Endothelial cell of umbilical vein (primary cell): Measurements from ENCODE around the gene TECPR2. TPM values are rescaled to one million over a fixed set of nuclear protein-coding genes. Genes with fewer than 3 reads are reported as not detected.

Experiments
- BruUV-seq: library from RNA; stranded (reverse); fragments of 400-500 nt; replicated peaks from 2 replicates; lab custom pipeline; 2021; lab: Mats Ljungman, UMichigan
- CTCF ChIA-PET: fragments of 300-600, 350-600 bp; sonication (Branson Sonifier 250); formaldehyde crosslinking; loops from one replicate; lab custom pipeline; 2021; ENCODE audit warnings: antibody characterized with exemption, inconsistent platforms; lab: Charles Lee
- POLR2A ChIA-PET: fragments of 300-600, 350-600 bp; sonication (Branson Sonifier 250); formaldehyde crosslinking; loops from one replicate; lab custom pipeline; 2021; ENCODE audit warnings: antibody characterized with exemption, inconsistent platforms; lab: Charles Lee
- DNase-seq: peaks from one replicate; pipeline ENCODE4 v3.0.0-alpha.2; 2011; ENCODE audit warnings: low read depth, low spot score
- FAIRE-seq: peaks from 2 replicates; lab custom pipeline; 2011; peaks lifted over from hg19 to GRCh38; lab: Jason Lieb, UNC
- H2AFZ ChIP-seq: 2 replicates; pipeline ENCODE4 v1.6.0; 2012; ENCODE audit warnings: low read depth, low read length, control low read depth, inconsistent platforms
- H3K27ac ChIP-seq: 2 replicates; pipeline ENCODE4 v1.5.1; 2011; ENCODE audit warnings: low read depth, mild to moderate bottlenecking, control low read depth, low read length, moderate library complexity; ENCODE audit not compliant: insufficient read depth
- H3K27me3 ChIP-seq, 2 experiments: 2 replicates each; pipeline versions ENCODE4 v1.6.0 to v1.6.1; 2011; ENCODE audit warnings: low read length in 2 of 2, mixed read lengths in 1 of 2; ENCODE audit not compliant: control insufficient read depth in 2 of 2, insufficient read depth in 2 of 2
- H3K36me3 ChIP-seq, 2 experiments: 2 replicates in 1 of 2; 3 replicates in 1 of 2; pipeline ENCODE4 v1.5.1; 2011; ENCODE audit warnings: low read length in 2 of 2, mild to moderate bottlenecking in 1 of 2, moderate library complexity in 1 of 2; ENCODE audit not compliant: control insufficient read depth in 2 of 2, insufficient read depth in 2 of 2; ENCODE audit errors: extremely low read depth in 1 of 2
- H3K4me1 ChIP-seq: 3 replicates; pipeline ENCODE4 v1.5.1; 2011; ENCODE audit warnings: mild to moderate bottlenecking, low read length; ENCODE audit not compliant: control insufficient read depth, insufficient read depth; ENCODE audit errors: extremely low read depth
- H3K4me2 ChIP-seq: 2 replicates; pipeline ENCODE4 v1.6.1; 2011; ENCODE audit warnings: low read length, control low read depth, mixed read lengths; ENCODE audit not compliant: insufficient read depth
- H3K4me3 ChIP-seq, 3 experiments: fragments of 200-600 bp in 1 of 3; sonication (generic), shearing (Covaris generic) in 1 of 3; replicated peaks in 1 of 3; 2 replicates each; pipeline ENCODE4 v1.5.1; 2011 to 2016; ENCODE audit warnings: control low read depth in 3 of 3, low read length in 3 of 3, mild to moderate bottlenecking in 2 of 3, inconsistent platforms in 1 of 3, low read depth in 1 of 3, moderate library complexity in 1 of 3; ENCODE audit not compliant: insufficient read depth in 1 of 3
- H3K79me2 ChIP-seq: 2 replicates; pipeline ENCODE4 v1.6.0; 2012; ENCODE audit warnings: low read length, inconsistent platforms; ENCODE audit not compliant: control insufficient read depth, insufficient read depth
- H3K9ac ChIP-seq: replicated peaks from 2 replicates; pipeline ENCODE3; 2011; ENCODE audit warnings: low read length, control low read depth; ENCODE audit not compliant: insufficient read depth; ENCODE audit errors: extremely low read depth
- H3K9me1 ChIP-seq: replicated peaks from 3 replicates; pipeline ENCODE4 v1.6.0; 2011; ENCODE audit warnings: mild to moderate bottlenecking, low read length; ENCODE audit not compliant: control insufficient read depth, insufficient read depth; ENCODE audit errors: extremely low read depth
- H3K9me3 ChIP-seq: replicated peaks from 2 replicates; pipeline ENCODE4 v1.5.1; 2012; ENCODE audit warnings: low read length, inconsistent platforms; ENCODE audit not compliant: control insufficient read depth, insufficient read depth
- H4K20me1 ChIP-seq: replicated peaks from 2 replicates; pipeline ENCODE3; 2011; ENCODE audit warnings: mild to moderate bottlenecking, low read length; ENCODE audit not compliant: control insufficient read depth, insufficient read depth; ENCODE audit errors: extremely low read depth
- EZH2 ChIP-seq: IDR thresholded peaks from 2 replicates; pipeline ENCODE4 v1.6.1; 2012; ENCODE audit warnings: borderline replicate concordance, low read depth, mild to moderate bottlenecking, moderate library complexity, low read length, inconsistent platforms; ENCODE audit not compliant: severe bottlenecking
- FOS ChIP-seq: IDR thresholded peaks from 2 replicates; pipeline ENCODE4 v1.6.1; 2011; ENCODE audit warnings: mild to moderate bottlenecking, low read length, moderate library complexity, borderline replicate concordance; ENCODE audit not compliant: insufficient read depth
- GATA2 ChIP-seq: IDR thresholded peaks from 2 replicates; pipeline ENCODE4 v1.7.0; 2011; ENCODE audit warnings: low read depth, mild to moderate bottlenecking, moderate library complexity, mixed read lengths, low read length; ENCODE audit not compliant: insufficient read length, insufficient read depth
- JUN ChIP-seq: IDR thresholded peaks from 2 replicates; pipeline ENCODE4 v1.6.1; 2011; ENCODE audit warnings: borderline replicate concordance, low read depth; ENCODE audit not compliant: insufficient read length, insufficient read depth
- MYC ChIP-seq: IDR thresholded peaks from one replicate; pipeline ENCODE4 v1.6.1; 2011; ENCODE audit warnings: mild to moderate bottlenecking, low read depth, low read length
- POLR2A ChIP-seq: IDR thresholded peaks from 2 replicates; pipeline ENCODE4 v1.6.1; 2012; ENCODE audit warnings: low read depth, mild to moderate bottlenecking, control low read depth, low read length
- POLR2AphosphoS5 ChIP-seq: IDR thresholded peaks from 2 replicates; pipeline ENCODE4 v1.6.1; 2012; ENCODE audit warnings: low read depth, mild to moderate bottlenecking, control low read depth, low read length, moderate library complexity; ENCODE audit not compliant: insufficient read depth
- dilution Hi-C: fragments of 300-500 bp; cut with MboI; formaldehyde crosslinking; loops from one replicate; pipeline ENCODE4 v1.15.0; 2019; ENCODE audit warnings: low sequenced_read_pairs; ENCODE audit not compliant: extremely low pct_ligation_motif_present
- intact Hi-C: fragments of 100-400 bp; cut with micrococcal nuclease; formaldehyde crosslinking; loops from one replicate; pipeline ENCODE4 v1.10.0; 2022
- polyA plus RNA-seq, 4 experiments: library from polyadenylated mRNA; depleted of rRNA in 3 of 4; stranded (reverse) in 3 of 4; unstranded in 1 of 4; fragments of >200 nt; gene quantifications; 2 replicates each; pipeline versions ENCODE4 v1.2.1 to v1.2.3, GENCODE V29; 2011 to 2012; ENCODE audit warnings: missing spikeins in 1 of 4
- total RNA-seq: library from RNA; stranded (reverse); gene quantifications from 2 replicates; pipeline ENCODE4 v1.2.3, GENCODE V29; 2021
- TF ChIP-seq, protein P1 (sequence below): IDR thresholded peaks from 2 replicates; pipeline ENCODE4 v1.6.1; 2011; ENCODE audit not compliant: insufficient read depth, insufficient read length
- TF ChIP-seq, protein P2 (sequence below), 2 donors: IDR thresholded peaks; 1 replicate in 1 of 2; 2 replicates in 1 of 2; pipeline ENCODE4 v1.5.1; 2011; ENCODE audit warnings: low read length in 2 of 2, mild to moderate bottlenecking in 2 of 2, moderate library complexity in 2 of 2, control low read depth in 1 of 2, inconsistent platforms in 1 of 2, low read depth in 1 of 2; ENCODE audit not compliant: insufficient read depth in 1 of 2; ENCODE audit errors: extremely low read depth in 1 of 2

The TECPR2 gene
- total and polyA plus RNA-seq, 2 donors (not counting 3 experiments of a cell fraction or from before 2014, with no cell fraction given): 8.9 to 21.5 TPM

GRCh38 chr14:102342238-102342637 is 20.5 kb upstream of the TECPR2 start:
- Histone ChIP-seq H3K4me1 (no peaks in the 10 kb centered on the region), H3K27ac (no peak overlapping the region), H2AFZ (no peak overlapping the region), H3K27me3 (no peaks in the 10 kb centered on the region), H3K4me3 (no peak overlapping the region), H4K20me1 (no peaks in the 10 kb centered on the region), H3K79me2 (no peaks in the 10 kb centered on the region), H3K36me3 (peaks cover 3 to 27% of the 10 kb centered on the region in 2 experiments), H3K9me3 (no peaks in the 10 kb centered on the region), H3K9ac (no peak overlapping the region), H3K9me1 (no peaks in the 10 kb centered on the region), H3K4me2 (no peak overlapping the region)
- DNase-seq: no peak
- no peak for FAIRE-seq
- intact Hi-C loops (no loop called here), dilution Hi-C loops (no loop called here)
- TF ChIP-seq, protein P1, sequence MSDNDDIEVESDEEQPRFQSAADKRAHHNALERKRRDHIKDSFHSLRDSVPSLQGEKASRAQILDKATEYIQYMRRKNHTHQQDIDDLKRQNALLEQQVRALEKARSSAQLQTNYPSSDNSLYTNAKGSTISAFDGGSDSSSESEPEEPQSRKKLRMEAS: no peak
- TF ChIP-seq GATA2: no peak
- no peak for TF ChIP-seq MYC
- TF ChIP-seq FOS: no peak
- TF ChIP-seq POLR2A: no peak
- TF ChIP-seq POLR2AphosphoS5: no peak
- no peak for TF ChIP-seq JUN
- POLR2A ChIA-PET: no interaction called here
- BruUV-seq: no TSS peak
- CTCF ChIA-PET: interaction anchor here (1.2 kb wide), 1 partner anchor 25 kb away, joined by 3 read pairs; no protein-coding TSS in a partner anchor

- dilution Hi-C loops (no loop called here), intact Hi-C loops (no loop called here)
- BruUV-seq: no TSS peak
- Histone ChIP-seq H3K4me2 (no peak overlapping the region), H3K36me3 (peaks cover 2 to 31% of the 10 kb centered on the region in 2 experiments), H2AFZ (no peak overlapping the region), H4K20me1 (no peaks in the 10 kb centered on the region), H3K4me3 (no peak overlapping the region), H3K9ac (no peak overlapping the region), H3K27ac (no peak overlapping the region), H3K9me3 (no peaks in the 10 kb centered on the region), H3K27me3 (no peaks in the 10 kb centered on the region), H3K79me2 (no peaks in the 10 kb centered on the region), H3K9me1 (no peaks in the 10 kb centered on the region), H3K4me1 (no peaks in the 10 kb centered on the region)
- no peak for DNase-seq
- TF ChIP-seq POLR2AphosphoS5: no peak
- TF ChIP-seq, protein P2, sequence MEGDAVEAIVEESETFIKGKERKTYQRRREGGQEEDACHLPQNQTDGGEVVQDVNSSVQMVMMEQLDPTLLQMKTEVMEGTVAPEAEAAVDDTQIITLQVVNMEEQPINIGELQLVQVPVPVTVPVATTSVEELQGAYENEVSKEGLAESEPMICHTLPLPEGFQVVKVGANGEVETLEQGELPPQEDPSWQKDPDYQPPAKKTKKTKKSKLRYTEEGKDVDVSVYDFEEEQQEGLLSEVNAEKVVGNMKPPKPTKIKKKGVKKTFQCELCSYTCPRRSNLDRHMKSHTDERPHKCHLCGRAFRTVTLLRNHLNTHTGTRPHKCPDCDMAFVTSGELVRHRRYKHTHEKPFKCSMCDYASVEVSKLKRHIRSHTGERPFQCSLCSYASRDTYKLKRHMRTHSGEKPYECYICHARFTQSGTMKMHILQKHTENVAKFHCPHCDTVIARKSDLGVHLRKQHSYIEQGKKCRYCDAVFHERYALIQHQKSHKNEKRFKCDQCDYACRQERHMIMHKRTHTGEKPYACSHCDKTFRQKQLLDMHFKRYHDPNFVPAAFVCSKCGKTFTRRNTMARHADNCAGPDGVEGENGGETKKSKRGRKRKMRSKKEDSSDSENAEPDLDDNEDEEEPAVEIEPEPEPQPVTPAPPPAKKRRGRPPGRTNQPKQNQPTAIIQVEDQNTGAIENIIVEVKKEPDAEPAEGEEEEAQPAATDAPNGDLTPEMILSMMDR (IDR thresholded peaks at IDR 0.05; ENCODE audit: extremely low read depth in 1 of 2, insufficient read depth in 1 of 2, low read depth in 1 of 2, low read length in 2 of 2): no peak
- no peak for TF ChIP-seq EZH2
- TF ChIP-seq, protein P1: no peak
- CTCF ChIA-PET: no interaction called here
- POLR2A ChIA-PET: no interaction called here
- FAIRE-seq: no peak
These were observed 18.7 kb upstream of the TECPR2 start for GRCh38 chr14:102344084-102344483.
